HL-60/S4 treated with phorbol 12-myristate 13-acetate at 8.2 ng/mL for 4 days and 3 days (cell line): ENCODE measurements around the gene TTI1.

Experiments used
- in situ Hi-C: fragments of 300-500 bp; cut with MboI; formaldehyde crosslinking; loops from 2 replicates; pipeline ENCODE4 v1.15.0; 2022; ENCODE audit warnings: low sequenced_read_pairs

TTI1 gene

DNA sequence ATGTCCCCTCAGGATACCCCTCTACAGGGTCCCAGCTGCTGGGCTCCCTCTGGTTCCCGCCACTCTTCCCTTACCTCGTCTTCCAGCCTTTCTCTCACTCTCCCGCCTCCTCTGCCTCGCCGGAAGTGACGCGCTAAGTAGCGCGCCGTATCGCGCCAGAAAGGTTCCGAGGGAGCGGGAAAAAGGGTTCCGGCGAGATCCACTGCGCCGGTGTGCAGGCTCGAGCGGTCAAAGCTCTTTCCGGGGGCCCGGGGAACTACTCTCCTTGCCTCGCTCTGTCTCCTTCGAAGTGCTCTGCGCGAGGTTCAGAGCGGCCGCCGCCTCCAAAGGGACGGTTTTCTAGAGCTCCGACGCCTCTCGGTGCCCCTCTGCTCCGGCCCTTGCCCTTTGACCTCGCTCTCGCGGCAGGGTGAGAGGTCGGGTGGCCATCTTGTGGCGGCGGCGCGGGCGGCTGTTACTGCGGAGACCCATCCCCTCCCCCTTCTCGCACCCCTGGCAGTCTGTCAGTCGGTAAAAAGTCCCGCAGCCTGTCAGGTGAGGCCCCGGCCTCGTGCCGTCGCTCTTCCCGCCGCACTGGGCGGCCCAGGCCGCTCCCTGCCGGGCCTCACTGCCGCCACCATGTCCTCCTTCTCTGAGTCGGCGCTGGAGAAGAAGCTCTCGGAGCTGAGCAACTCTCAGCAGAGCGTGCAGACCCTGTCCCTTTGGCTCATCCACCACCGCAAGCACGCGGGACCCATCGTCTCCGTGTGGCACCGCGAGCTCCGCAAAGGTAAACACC is at the start of gene TTI1, which contains the start of gene RPRD1B:
TSS of gene TTI1 (minus strand) at position 127 of the 778 bp plus-strand sequence. CDS start 19,640 bp downstream, outside the sequence.
TSS of gene RPRD1B (plus strand) at position 417 of the 778 bp plus-strand sequence. CDS start at position 619, 202 bp downstream.
- in situ Hi-C loops: no loop called here

DNA sequence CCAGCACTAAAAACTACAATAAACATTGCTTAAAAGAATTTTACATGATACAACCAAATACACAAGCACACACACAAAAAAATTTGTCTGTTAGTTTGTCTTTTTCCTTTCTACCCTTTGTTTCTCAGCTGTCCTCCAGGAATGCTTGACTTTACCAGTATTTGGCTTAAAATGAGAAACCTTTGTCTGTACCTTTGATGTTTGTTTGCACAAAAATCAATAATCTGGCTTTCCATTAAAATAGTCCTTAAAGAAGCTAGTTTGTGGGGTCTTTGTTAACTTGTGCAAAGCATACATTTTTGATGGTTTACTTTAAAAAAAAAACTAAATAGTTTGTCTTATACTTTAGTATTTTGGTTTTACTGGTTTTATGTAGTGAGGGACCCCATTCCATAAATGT is 49.6 kb upstream of the TTI1 start:
- in situ Hi-C loops: no loop called here

DNA sequence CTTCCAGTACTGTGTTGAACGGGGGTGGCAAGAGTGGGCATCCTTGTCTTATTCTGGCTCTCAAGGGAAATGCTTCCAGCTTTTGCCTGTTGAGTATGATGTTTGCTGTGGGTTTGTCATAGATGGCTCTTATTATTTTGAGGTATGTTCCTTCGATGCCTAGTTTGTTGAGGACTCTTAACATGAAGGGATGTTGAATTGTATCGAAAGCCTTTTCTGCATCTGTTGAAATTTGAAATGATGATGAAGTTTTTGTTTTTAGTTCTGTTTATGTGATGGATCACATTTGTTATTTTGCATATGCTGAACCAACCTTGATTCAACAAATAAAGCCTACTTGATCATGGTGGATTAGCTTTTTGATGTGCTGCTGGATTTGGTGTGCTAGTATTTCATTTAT is 48.3 kb upstream of the TTI1 start:
- in situ Hi-C loops: no loop called here

DNA sequence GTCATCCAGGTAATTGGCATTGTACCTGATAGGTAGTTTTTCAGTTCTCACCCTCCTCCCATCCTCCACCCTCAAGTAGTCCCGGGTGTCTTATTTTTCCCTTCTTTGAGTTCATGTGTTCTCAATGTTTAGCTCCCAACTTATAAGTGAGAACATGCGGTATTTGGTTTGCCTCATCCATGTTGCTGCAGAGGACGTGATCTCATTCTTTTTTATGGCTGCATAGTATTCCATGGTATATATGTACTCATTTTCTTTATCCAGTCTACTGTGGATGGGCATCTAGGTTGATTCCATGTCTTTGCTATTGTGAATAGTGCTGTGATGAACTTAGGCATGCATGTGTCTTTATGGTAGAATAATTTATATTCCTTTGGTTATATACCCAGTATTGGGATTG is 46.1 kb upstream of the TTI1 start:
- in situ Hi-C loops: loop anchor here (10.0 kb wide), 1 partner anchor 145 kb away; no protein-coding TSS in a partner anchor

DNA sequence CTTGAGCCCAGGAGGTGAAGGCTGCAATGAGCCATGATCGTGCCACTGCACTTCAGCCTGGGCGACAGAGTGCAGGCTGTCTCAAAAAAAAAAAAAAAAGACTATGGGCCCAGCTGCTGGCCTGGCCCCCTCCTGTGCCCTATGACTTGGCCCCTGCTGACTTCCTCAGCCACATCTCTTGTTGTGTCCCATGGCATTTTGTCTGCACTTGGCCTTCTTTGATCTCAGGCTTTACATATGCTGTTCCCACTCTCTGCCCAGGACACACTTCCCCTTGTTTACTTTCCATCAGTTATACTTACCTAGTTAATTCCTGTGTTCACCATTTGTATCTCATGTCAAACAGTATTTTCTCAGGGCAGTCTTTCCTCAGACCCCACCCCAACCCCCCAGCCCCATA is 44.8 kb upstream of the TTI1 start:
- in situ Hi-C loops: loop anchor here (10.0 kb wide), 1 partner anchor 147 kb away; no protein-coding TSS in a partner anchor

DNA sequence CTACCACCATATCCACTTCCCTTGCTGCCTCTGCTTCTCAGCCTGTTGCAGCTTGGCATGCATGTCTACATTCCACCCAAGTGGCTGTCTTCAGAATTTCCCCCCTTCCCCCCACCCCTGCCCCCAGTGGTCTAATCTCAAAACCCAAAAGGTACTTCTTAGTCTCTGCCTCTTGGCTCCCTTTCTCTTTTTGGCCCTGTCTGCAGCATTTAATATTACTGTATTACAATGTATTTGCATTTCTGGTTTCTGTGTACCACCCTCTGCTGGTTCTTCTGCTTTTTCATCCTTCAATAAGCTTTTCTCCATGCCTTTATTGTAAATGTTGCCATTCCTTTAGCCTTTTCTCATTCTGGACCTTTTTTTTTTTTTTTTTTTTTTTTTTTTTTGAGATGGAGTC is 43.3 kb upstream of the TTI1 start:
- in situ Hi-C loops: loop anchor here (10.0 kb wide), 1 partner anchor 148 kb away; no protein-coding TSS in a partner anchor

DNA sequence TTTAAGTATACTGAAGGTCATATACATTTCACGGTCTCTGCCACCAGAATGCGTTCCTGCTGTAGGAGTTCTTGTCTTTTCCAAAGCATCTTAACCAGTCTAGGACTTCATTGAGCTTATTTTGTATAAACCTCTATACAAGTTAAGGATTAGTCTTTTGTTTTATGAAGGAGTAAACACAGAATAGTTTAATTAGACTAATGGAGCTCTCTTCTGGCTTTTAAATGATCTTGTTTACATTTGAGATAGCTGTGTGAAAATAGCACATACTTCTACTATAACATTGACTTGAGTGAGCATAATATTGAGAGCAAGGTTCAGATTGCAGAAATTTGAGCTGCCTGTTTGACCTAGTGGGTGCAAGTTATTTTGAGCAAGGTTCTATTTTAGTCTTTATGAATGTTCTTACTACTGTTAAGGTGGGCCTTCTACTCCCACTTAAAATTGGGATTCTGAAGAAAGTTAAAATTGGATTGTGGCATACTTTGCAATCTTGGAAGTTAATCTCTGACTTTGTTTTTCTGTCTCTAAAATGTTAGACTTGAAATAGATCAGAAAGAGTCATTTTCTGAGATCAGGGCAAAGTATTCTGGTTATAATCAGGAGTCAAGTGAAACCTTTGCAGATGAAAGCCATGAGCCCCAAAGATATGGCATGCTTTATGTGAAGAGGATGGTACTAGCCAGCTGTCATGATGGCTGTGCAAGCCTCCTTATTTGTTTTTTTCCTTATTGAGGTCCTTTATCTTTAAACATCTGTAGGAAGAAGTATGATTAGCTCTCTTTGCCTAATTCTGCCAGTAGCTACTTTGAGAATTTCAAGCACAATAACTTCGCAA is 42.1 kb upstream of the TTI1 start:
- in situ Hi-C loops: loop anchor here (10.0 kb wide), 1 partner anchor 149 kb away; no protein-coding TSS in a partner anchor

DNA sequence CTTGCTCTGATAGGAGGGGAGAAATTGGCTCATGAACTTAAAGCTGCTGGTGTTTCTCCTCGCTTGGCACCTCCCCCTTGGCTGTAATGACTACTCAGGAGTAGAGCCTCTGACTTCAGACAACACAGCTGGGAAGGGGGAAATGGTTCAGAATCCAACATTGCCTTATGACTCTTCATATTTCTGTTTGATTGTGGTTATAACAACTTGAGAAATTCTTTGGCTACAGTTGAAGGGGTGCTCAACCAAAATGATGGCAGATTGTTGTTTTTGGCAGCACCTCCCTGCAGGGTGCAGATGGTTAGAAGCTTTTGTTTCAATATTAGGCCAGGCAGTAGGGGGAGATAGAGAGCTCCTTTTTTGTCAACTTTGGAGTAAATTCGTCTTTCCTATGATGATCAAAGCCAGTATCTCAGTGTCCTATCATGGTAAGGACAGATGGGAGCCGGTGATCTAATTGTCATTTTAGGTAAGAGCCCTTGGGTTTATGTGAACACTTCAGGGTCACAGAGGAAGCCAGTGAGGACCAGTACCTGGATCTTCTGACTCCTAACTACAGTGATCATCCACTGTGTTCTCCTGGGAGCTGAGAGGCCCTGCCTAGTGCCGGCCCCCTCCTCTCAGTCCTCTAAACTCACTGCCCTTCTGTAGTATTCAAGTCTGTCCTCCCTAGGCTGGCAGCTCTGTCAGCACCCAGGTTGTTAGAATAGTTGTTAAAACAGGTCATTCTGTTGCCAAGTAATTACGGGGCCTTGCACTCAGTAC is 40.2 kb upstream of the TTI1 start:
- in situ Hi-C loops: loop anchor here (10.0 to 25.0 kb wide), 2 partner anchors 151 to 339 kb away; no protein-coding TSS in a partner anchor

DNA sequence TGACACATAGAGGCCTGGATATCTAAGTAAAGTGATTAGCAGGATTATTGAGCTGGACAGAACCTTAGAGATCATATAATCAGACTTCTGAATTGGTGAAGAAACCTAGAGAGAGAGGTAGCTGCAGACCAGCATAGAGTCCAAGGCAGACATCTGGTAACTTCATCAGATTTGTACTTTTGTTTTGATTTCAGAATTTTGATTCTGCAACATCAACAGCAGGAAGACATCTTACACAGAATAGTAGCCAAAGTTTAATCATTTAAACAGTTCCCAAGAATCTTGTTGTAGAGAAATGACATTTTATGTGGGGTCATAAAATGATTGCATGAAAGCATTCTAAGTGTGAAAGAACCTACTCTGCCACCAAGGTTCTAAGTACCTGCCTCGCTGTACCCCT is 39.6 kb upstream of the TTI1 start:
- in situ Hi-C loops: loop anchor here (10.0 to 25.0 kb wide), 2 partner anchors 152 to 339 kb away; no protein-coding TSS in a partner anchor

DNA sequence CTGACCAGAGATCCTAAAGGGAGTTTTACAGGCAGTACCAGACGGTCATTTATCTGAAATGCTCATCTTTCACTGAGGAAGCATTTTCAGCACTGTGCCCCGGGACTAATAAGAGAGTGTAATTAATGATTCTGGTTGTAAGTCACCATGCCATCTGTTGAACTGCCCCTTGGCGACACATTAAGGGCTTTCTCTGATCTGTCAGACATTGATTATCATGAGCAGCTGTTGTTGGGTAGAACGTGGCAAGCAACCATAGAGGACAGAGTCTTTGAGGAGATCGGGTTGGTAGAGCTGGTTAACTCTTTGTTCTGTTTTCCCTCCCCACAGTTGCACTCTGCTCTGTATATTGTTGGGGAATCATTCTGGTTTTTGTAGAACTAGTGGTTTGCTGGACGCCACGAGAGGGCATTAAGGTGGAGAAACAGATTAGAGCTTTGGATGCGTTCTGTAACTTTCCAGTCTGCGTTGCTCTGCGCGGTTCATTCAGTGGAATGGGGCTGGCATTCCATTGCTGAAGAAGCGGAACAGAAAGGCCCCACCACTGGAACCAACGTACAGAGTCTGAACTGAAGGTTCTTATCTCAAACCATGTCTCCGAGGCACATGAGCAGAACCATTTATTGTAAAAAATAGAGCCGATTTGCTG is 34.6 kb upstream of the TTI1 start:
- in situ Hi-C loops: loop anchor here (25.0 kb wide), 1 partner anchor 344 kb away; no protein-coding TSS in a partner anchor

DNA sequence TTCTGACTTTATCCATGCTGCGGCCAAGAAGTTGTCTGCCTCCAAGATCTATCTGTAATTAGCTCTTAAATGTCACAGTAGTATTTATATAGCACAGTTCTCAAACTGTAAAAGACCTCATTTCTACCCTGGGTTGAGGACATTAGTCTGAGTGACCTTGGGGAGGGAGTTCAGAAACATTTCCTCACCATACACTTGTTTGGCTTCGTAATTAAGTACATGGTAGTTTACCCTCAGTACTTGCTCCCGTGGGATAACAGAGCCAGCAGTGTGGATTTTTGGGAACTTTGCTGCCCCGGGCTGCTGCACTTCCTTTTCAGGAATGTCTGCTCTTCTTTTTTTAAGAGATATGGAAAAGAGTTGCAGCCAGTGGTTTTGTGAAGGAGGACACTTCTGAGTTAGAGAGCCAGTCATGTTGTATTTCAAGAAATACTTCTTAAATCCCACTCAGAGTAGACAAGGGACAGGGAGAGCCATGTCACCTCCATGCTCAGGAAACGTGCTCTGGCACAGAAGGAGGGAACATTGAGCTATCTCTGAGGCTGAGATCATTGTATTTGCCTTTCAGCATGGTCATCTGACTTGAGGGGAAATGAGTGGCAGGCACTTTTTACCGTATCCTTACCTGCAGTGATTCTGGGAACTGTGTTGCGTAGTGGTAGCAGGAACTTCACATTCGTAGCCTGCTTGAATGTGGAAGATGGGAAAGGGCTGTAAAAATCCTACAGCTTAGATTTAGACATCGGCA is 33.9 kb upstream of the TTI1 start:
- in situ Hi-C loops: loop anchor here (25.0 kb wide), 1 partner anchor 345 kb away; no protein-coding TSS in a partner anchor

DNA sequence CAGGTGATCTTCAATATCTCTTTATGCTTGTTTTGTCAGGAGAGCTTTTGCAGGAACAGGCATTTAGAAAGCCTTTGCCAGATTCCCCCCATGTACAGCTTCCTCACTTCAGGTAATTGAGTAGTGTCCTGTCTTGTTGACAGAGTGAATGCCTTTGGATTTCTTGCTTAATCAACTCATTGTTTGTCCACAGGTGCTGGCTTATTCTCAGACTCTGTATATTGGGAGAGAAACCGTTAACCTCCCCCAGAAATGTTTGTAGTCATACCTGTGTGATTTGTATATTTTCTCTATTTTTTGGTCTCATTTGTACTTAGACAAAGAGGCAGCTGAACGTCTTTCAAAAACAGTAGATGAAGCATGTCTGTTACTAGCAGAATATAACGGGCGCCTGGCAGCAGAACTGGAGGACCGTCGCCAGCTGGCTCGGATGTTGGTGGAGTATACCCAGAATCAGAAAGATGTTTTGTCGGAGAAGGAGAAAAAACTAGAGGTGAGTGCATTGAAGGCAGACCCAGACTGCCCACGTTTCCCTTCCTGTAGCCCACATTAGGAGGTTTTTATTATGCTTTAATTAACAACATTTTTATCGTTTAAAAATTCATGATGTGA is 32.6 kb upstream of the TTI1 start:
- in situ Hi-C loops: loop anchor here (25.0 kb wide), 1 partner anchor 346 kb away; no protein-coding TSS in a partner anchor

DNA sequence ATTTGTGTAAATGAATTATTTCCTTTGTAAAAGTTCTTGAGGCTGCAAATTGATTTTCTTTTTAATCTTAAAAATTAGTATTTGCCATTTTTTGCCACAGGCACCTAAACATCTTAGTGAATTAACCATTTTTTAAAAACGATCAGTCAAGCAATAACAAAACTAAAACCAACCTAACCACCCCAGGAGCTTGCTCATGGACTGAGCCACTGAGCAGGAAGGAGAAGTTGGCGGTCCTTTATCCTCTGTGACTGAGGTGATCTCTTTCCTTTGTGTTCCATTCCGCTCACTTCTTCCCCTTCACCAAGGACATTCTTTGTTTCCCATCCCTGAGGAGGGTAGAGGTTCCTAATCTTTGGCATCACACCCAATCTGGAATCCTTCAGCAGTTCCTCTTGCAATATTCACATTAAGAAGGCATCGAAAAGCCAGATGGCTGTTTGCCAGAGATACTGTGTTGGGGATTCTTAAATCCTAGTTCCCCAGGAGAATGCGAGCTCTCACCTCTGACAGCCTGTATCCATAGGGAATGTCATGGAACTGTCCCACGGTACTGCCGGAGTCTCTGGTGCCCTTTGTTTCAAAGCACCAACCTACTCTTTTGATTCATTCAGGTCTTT is 30.8 kb upstream of the TTI1 start:
- in situ Hi-C loops: loop anchor here (25.0 kb wide), 1 partner anchor 348 kb away; no protein-coding TSS in a partner anchor

DNA sequence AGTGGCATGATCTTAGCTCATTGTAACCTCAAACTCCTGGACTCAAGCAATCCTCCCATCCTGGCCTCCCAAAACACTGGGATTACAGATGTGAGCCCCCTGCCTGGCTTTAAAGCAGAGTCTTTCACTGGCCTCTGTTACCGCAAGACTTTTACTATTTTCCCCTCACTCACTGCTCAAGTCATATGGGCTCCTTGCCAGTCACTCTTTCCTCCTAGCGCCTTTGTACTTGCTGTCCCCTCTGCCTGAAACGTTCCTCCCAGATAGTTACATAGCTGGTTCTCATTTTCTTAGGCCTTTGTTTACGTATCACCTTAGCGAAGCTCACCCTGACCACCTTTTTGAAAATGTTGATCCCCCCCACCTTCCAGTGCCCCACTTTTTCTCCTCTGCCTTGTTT is 29.6 kb upstream of the TTI1 start:
- in situ Hi-C loops: loop anchor here (25.0 kb wide), 1 partner anchor 349 kb away; no protein-coding TSS in a partner anchor

DNA sequence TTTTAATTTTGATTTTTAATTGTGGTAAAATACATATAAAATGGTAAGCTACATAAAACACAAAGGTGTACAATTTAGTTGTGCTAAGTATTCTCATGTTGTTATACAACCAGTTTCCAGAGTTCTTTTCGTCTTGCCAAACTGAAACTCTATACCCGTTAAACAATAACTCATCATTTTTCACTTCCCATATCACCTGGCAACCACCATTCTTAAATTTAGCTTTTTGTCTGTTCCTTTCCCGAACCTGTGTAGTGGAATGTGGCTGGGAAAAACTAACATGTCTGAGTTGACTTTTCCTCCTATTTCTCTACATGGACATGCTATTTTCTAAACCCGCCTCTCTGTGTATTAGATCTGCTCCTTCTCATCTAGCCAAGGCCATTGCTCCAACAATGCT is 27.9 kb upstream of the TTI1 start:
- in situ Hi-C loops: loop anchor here (25.0 kb wide), 1 partner anchor 351 kb away; no protein-coding TSS in a partner anchor

DNA sequence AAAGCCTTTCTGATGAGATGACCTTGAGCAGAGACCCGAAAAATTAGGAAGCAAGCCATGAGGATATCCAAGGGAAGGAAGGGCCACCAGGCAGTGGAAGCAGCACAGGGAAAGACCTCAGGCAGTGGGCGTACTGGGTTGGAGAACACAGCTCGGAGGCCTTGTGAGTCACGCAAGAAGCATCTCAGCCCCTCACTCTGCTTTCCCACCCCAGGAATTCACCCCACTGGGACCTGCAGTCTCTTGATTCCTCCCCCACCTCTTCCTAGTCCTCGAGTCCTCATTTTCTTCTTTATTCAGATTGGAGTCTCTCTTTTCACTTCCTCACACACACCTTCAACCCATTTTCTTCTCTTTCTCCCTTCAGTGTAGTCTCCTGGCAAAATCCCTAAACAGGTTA is 27.3 kb upstream of the TTI1 start:
- in situ Hi-C loops: loop anchor here (25.0 kb wide), 1 partner anchor 352 kb away; no protein-coding TSS in a partner anchor

DNA sequence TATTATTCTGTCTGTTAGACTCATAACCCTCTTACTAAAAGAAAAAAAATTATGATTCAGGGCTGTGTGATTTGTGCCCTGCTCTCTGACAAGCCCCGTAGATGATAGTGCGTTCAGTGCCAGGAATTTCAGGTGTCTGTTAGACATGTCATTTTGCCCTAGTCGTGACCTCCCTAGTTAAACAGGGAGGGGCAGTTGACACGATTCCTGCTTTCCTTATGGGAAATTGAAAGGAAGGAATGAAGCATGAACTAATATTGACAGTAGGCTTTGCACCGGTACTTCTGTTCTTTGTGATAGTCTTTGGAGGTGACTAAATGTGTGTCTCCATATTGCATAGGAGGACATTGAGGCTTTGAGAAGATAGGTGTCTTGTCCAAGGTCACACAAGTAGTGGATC is 26.6 kb upstream of the TTI1 start:
- in situ Hi-C loops: loop anchor here (10.0 to 25.0 kb wide), 2 partner anchors 265 to 352 kb away; no protein-coding TSS in a partner anchor
